ENCODE measurements around the gene ZNF316.

The ZNF316 gene

DNA sequence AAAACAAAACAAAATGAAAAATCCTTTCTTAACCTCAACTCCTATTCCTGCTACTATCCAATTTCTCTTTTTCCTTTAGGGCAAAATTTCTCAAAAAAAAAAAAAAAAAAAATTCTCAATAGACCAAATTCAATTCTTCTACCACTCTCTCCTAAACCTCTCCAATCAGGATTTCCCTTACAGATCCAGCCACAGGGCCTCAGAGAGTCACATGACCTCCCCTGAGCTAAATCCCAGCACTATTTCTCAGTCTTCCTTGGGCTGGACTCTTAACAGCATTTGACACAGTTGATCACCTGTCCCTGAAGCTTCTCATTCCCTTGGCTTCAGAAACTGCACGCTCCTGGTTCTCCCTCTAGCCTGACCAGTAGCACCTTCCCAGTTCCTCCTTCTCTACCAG is 64.7 kb downstream of the ZNF316 start:
- no peak for DNase-seq
